Measurements from ENCODE around the gene PDE11A. TPM values are rescaled to one million over a fixed set of nuclear protein-coding genes. Genes with fewer than 3 reads are reported as not detected.

Gene PDE11A
- total and polyA plus RNA-seq, 2 experiments from 2014 or later: 0.34 to 0.86 TPM

DNA sequence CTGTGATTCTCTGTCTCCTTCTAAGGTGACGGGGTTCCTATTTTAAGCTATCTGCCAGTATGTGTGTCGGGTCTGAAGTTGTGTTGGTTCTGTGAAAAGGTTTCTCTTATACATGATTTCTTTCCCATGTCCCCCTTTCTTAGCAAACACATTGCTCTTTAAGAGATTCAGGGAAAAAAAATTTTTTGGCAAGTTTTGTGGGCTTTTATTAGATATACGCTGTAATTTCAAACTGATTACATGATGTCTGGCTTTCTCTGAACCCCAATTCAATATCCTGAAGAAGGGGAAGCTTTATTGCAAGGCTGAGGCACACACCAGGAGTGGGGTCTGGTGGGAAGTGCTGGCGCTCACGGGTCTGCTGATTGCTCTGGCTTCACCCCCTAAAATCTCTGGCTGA is 469.4 kb downstream of the PDE11A start:
- H3K4me3 ChIP-seq: no peak overlapping the region
- no peak for TF ChIP-seq EZH2phosphoT487 (IDR thresholded peaks at IDR 0.05; ENCODE audit: insufficient read depth, low read depth)
- TF ChIP-seq EZH2 (IDR thresholded peaks at IDR 0.05; ENCODE audit: insufficient read depth, poor library complexity, severe bottlenecking): no peak
- 81 to 85% methylated on average over 5 of the region's 5 CpGs for WGBS, 2 experiments (ENCODE audit: low coverage in 1 of 2, low lambda C conversion rate in 2 of 2, missing lambda C conversion rate in 2 of 2)

DNA sequence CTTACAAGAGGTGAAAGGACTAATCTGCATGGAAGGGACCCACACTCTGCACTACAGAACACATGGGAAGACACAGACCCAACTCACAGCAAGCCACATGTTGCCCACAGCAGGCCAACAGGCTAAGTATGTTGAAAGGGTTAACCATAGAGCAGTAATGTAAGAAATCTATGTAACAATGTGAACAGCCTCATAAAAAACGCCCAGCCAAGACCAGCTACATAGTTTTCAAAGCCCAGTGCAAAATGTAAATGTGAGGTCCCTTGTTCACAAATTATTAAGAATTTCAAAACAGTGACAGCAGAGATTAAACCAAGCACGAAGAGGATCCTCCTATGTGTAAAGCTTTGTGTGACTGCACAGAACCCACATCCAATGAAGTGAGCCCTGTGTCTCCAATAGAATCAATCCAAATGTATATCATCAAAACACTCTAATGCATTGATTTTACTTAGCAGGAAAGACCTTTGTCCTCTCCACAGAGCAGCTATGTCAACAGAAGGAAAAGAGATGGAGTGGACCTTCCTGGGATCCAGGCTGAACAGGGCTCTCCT is 469.9 kb downstream of the PDE11A start:
- Histone ChIP-seq H3F3A (ENCODE audit: insufficient read depth) (peaks cover 19% of the 10 kb centered on the region), H3K36me3 (ENCODE audit: low read depth) (no peaks in the 10 kb centered on the region), H3K9ac (no peak overlapping the region), H3K27me3 (replicated peaks; ENCODE audit: insufficient read depth) (peaks cover 3% of the 10 kb centered on the region; the same call in 1 of the 2 replicates), H3K27ac (no peak overlapping the region), H3K9me3 (ENCODE audit: low read depth) (no peaks in the 10 kb centered on the region), H3K9me2 (ENCODE audit: insufficient read depth) (no peaks in the 10 kb centered on the region), H2AFZ (no peak overlapping the region), H3K79me2 (ENCODE audit: insufficient read depth) (no peaks in the 10 kb centered on the region), H4K20me1 (ENCODE audit: insufficient read depth) (no peaks in the 10 kb centered on the region), H3K4me3 (no peak overlapping the region), H3K4me1 (ENCODE audit: insufficient read depth) (0 out of 2 replicates have a peak, but pooled peaks cover 5% of the 10 kb centered on the region), H3K4me2 (ENCODE audit: unreplicated experiment) (no peak overlapping the region)
- 26 to 58% methylated on average over 2 of the region's 2 CpGs for WGBS, 2 experiments (ENCODE audit: low coverage in 1 of 2, low lambda C conversion rate in 2 of 2, missing lambda C conversion rate in 2 of 2)
- in situ Hi-C loops (cut with MboI): loop anchor here (25.0 kb wide), 1 partner anchor 440 kb away; no protein-coding TSS in a partner anchor
- DNase-seq: no peak
- TF ChIP-seq EZH2phosphoT487 (IDR thresholded peaks at IDR 0.05; ENCODE audit: insufficient read depth, low read depth) (no peak), EZH2 (IDR thresholded peaks at IDR 0.05; ENCODE audit: insufficient read depth, poor library complexity, severe bottlenecking) (no peak)

More for the DNA sequence above, 469.4 kb downstream of the PDE11A start:
- H3K36me3 ChIP-seq (ENCODE audit: low read depth): no peaks in the 10 kb centered on the region
- no peak overlapping the region for H3K27ac ChIP-seq
- H3K4me2 ChIP-seq (ENCODE audit: unreplicated experiment): no peak overlapping the region
- no peaks in the 10 kb centered on the region for H4K20me1 ChIP-seq (ENCODE audit: insufficient read depth)
- peaks cover 3% of the 10 kb centered on the region; the same call in 1 of the 2 replicates for H3K27me3 ChIP-seq (replicated peaks; ENCODE audit: insufficient read depth)
- H3K9ac ChIP-seq: no peak overlapping the region
- DNase-seq: no peak
- H3K79me2 ChIP-seq (ENCODE audit: insufficient read depth): no peaks in the 10 kb centered on the region
- in situ Hi-C loops (cut with MboI): loop anchor here (25.0 kb wide), 1 partner anchor 441 kb away; no protein-coding TSS in a partner anchor
- no peaks in the 10 kb centered on the region for H3K9me2 ChIP-seq (ENCODE audit: insufficient read depth)
- no peaks in the 10 kb centered on the region for H3K9me3 ChIP-seq (ENCODE audit: low read depth)
- peaks cover 19% of the 10 kb centered on the region for H3F3A ChIP-seq (ENCODE audit: insufficient read depth)
- 0 out of 2 replicates have a peak, but pooled peaks cover 5% of the 10 kb centered on the region for H3K4me1 ChIP-seq (ENCODE audit: insufficient read depth)
- no peak overlapping the region for H2AFZ ChIP-seq

DNA sequence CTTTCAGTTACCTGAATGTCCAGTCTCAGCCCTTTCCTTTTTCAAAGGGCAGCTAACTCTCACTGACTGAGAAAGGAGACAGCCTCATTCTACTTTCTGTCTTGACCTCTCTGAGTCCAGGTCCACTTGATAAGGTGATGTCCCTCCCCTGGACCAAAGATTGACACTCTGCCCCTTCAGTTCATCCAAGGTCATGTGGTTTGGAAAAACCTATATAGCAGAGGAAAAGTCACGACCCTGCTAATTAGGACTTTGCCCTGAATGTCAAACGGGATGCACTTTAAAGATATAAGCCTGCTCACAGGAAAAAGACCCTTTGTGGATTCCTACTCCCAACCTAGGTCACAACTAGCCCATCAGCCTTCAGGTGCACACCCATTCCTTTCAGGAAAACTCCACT is 471.7 kb downstream of the PDE11A start:
- no peaks in the 10 kb centered on the region for H3K9me3 ChIP-seq (ENCODE audit: low read depth)
- H3K36me3 ChIP-seq (ENCODE audit: low read depth): no peaks in the 10 kb centered on the region
- no peak overlapping the region for H3K9ac ChIP-seq
- H3K79me2 ChIP-seq (ENCODE audit: insufficient read depth): no peaks in the 10 kb centered on the region
- H3K4me3 ChIP-seq: no peak overlapping the region
- H3K4me1 ChIP-seq (ENCODE audit: insufficient read depth): 0 out of 2 replicates have a peak, but pooled peaks cover 5% of the 10 kb centered on the region
- no peak overlapping the region for H3K27ac ChIP-seq
- no peaks in the 10 kb centered on the region for H3K9me2 ChIP-seq (ENCODE audit: insufficient read depth)
- H4K20me1 ChIP-seq (ENCODE audit: insufficient read depth): no peaks in the 10 kb centered on the region
- H3K27me3 ChIP-seq (replicated peaks; ENCODE audit: insufficient read depth): peaks cover 3% of the 10 kb centered on the region; the same call in 1 of the 2 replicates
- WGBS, 2 experiments (ENCODE audit: low coverage in 1 of 2, low lambda C conversion rate in 2 of 2, missing lambda C conversion rate in 2 of 2): 66 to 80% methylated on average over 2 of the region's 2 CpGs
- H3F3A ChIP-seq (ENCODE audit: insufficient read depth): peaks cover 19% of the 10 kb centered on the region
- H3K4me2 ChIP-seq (ENCODE audit: unreplicated experiment): no peak overlapping the region
- H2AFZ ChIP-seq: no peak overlapping the region
- TF ChIP-seq EZH2 (IDR thresholded peaks at IDR 0.05; ENCODE audit: insufficient read depth, poor library complexity, severe bottlenecking): no peak
- no peak for TF ChIP-seq EZH2phosphoT487 (IDR thresholded peaks at IDR 0.05; ENCODE audit: insufficient read depth, low read depth)
- DNase-seq: no peak
- in situ Hi-C loops (cut with MboI): loop anchor here (25.0 kb wide), 1 partner anchor 439 kb away; no protein-coding TSS in a partner anchor

- Histone ChIP-seq H3K9ac (no peak overlapping the region), H3K9me3 (ENCODE audit: low read depth) (no peaks in the 10 kb centered on the region), H3F3A (ENCODE audit: insufficient read depth) (peaks cover 17% of the 10 kb centered on the region), H3K36me3 (ENCODE audit: low read depth) (no peaks in the 10 kb centered on the region), H3K27me3 (replicated peaks; ENCODE audit: insufficient read depth) (peaks cover 3% of the 10 kb centered on the region; the same call in 1 of the 2 replicates), H4K20me1 (ENCODE audit: insufficient read depth) (no peaks in the 10 kb centered on the region), H3K4me3 (no peak overlapping the region), H3K27ac (no peak overlapping the region), H2AFZ (no peak overlapping the region), H3K4me2 (ENCODE audit: unreplicated experiment) (no peak overlapping the region), H3K79me2 (ENCODE audit: insufficient read depth) (no peaks in the 10 kb centered on the region), H3K4me1 (ENCODE audit: insufficient read depth) (0 out of 2 replicates have a peak, but pooled peaks cover 5% of the 10 kb centered on the region), H3K9me2 (ENCODE audit: insufficient read depth) (no peaks in the 10 kb centered on the region)
- in situ Hi-C loops (cut with MboI): loop anchor here (25.0 kb wide), 1 partner anchor 438 kb away; no protein-coding TSS in a partner anchor
- WGBS, 2 experiments (ENCODE audit: low coverage in 1 of 2, low lambda C conversion rate in 2 of 2, missing lambda C conversion rate in 2 of 2): 80 to 85% methylated on average over 2 of the region's 2 CpGs
- TF ChIP-seq EZH2 (IDR thresholded peaks at IDR 0.05; ENCODE audit: insufficient read depth, poor library complexity, severe bottlenecking) (no peak), EZH2phosphoT487 (IDR thresholded peaks at IDR 0.05; ENCODE audit: insufficient read depth, low read depth) (no peak)
- no peak for DNase-seq
These were observed 472.6 kb downstream of the PDE11A start for GRCh38 chr2:177599956-177600355.

All from GM23248 (cell line).